ENCODE measurements around the gene THBS1.

THBS1 gene

GRCh38 chr15:39542385-39543065 lies 38.4 kb upstream of the THBS1 start:
- H3K4me3 ChIP-seq (ENCODE audit: low read depth, low read length): no peak overlapping the region
- TF ChIP-seq CTCF (IDR thresholded peaks at IDR 0.05; ENCODE audit: borderline replicate concordance, insufficient read depth, low read depth, low read length): no peak

GRCh38 chr15:39543651-39544050 lies 37.2 kb upstream of the THBS1 start:
- H3K4me3 ChIP-seq (ENCODE audit: low read depth, low read length): no peak overlapping the region
- TF ChIP-seq CTCF (IDR thresholded peaks at IDR 0.05; ENCODE audit: borderline replicate concordance, insufficient read depth, low read depth, low read length): no peak

- H3K4me3 ChIP-seq (ENCODE audit: low read depth, low read length): no peak overlapping the region
- TF ChIP-seq CTCF (IDR thresholded peaks at IDR 0.05; ENCODE audit: borderline replicate concordance, insufficient read depth, low read depth, low read length): no peak
These were observed 34.0 kb upstream of the THBS1 start for GRCh38 chr15:39546842-39547241.

- no peak overlapping the region for H3K4me3 ChIP-seq (ENCODE audit: low read depth, low read length)
- no peak for TF ChIP-seq CTCF (IDR thresholded peaks at IDR 0.05; ENCODE audit: borderline replicate concordance, insufficient read depth, low read depth, low read length)
These were observed 32.3 kb upstream of the THBS1 start for GRCh38 chr15:39548561-39548960.

- H3K4me3 ChIP-seq (ENCODE audit: low read depth, low read length): no peak overlapping the region
- no peak for TF ChIP-seq CTCF (IDR thresholded peaks at IDR 0.05; ENCODE audit: borderline replicate concordance, insufficient read depth, low read depth, low read length)
These were observed 31.0 kb upstream of the THBS1 start for GRCh38 chr15:39549912-39550311.

GRCh38 chr15:39551476-39551875 lies 29.4 kb upstream of the THBS1 start:
- TF ChIP-seq CTCF (IDR thresholded peaks at IDR 0.05; ENCODE audit: borderline replicate concordance, insufficient read depth, low read depth, low read length): no peak
- H3K4me3 ChIP-seq (ENCODE audit: low read depth, low read length): no peak overlapping the region

GRCh38 chr15:39552556-39552955 lies 28.3 kb upstream of the THBS1 start:
- TF ChIP-seq CTCF (IDR thresholded peaks at IDR 0.05; ENCODE audit: borderline replicate concordance, insufficient read depth, low read depth, low read length): no peak
- H3K4me3 ChIP-seq (ENCODE audit: low read depth, low read length): no peak overlapping the region
